ENCODE data around the gene PHACTR1. TPM values are rescaled to one million over a fixed set of nuclear protein-coding genes. Genes with fewer than 3 reads are reported as not detected.

The PHACTR1 gene
- total RNA-seq, 6 experiments from 2014 or later = 0.20 to 3.5 (median 0.93) TPM

DNA sequence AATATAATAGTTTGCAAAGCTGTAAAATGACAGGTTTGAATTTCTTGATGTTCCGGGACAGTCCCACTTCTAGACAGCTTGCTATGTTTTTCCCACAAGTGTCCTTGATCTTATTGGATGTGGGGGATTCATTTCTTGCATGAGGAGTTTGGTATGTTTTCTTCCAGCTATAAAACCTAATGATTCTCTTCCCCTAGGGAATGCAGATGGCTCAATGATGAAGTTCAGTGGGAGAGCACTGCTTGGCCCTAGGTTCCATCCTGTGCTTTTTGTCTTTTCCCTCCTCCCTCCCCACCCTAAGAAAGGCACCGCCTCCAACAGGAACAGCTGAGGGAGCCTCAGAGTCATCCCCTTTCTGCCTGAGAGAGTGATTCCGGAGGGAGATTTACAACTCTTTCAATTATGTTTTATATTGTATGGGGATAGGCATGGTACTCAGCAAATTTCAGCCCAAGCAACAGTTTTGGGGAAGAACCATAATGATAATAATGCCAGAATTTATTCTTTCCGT is 149.2 kb downstream of the PHACTR1 start:
- Histone ChIP-seq H3K4me1 (no peaks in the 10 kb centered on the region), H3K36me3 (no peaks in the 10 kb centered on the region), H3K27me3 (no peaks in the 10 kb centered on the region), H3K27ac (no peak overlapping the region), H3K9me3 (no peaks in the 10 kb centered on the region), H3K4me3 (no peak overlapping the region)
- intact Hi-C loops (cut with DNase I) = no loop called here
- ATAC-seq (no peak), DNase-seq (no peak)
- TF ChIP-seq, protein P1, sequence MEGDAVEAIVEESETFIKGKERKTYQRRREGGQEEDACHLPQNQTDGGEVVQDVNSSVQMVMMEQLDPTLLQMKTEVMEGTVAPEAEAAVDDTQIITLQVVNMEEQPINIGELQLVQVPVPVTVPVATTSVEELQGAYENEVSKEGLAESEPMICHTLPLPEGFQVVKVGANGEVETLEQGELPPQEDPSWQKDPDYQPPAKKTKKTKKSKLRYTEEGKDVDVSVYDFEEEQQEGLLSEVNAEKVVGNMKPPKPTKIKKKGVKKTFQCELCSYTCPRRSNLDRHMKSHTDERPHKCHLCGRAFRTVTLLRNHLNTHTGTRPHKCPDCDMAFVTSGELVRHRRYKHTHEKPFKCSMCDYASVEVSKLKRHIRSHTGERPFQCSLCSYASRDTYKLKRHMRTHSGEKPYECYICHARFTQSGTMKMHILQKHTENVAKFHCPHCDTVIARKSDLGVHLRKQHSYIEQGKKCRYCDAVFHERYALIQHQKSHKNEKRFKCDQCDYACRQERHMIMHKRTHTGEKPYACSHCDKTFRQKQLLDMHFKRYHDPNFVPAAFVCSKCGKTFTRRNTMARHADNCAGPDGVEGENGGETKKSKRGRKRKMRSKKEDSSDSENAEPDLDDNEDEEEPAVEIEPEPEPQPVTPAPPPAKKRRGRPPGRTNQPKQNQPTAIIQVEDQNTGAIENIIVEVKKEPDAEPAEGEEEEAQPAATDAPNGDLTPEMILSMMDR (IDR thresholded peaks at IDR 0.05) = no peak
- no peak for TF ChIP-seq POLR2A (IDR thresholded peaks at IDR 0.05)
- 36% methylated on average over 4 of the region's 4 CpGs for WGBS (ENCODE audit: insufficient coverage, low coverage, low lambda C conversion rate, missing lambda C conversion rate)

DNA sequence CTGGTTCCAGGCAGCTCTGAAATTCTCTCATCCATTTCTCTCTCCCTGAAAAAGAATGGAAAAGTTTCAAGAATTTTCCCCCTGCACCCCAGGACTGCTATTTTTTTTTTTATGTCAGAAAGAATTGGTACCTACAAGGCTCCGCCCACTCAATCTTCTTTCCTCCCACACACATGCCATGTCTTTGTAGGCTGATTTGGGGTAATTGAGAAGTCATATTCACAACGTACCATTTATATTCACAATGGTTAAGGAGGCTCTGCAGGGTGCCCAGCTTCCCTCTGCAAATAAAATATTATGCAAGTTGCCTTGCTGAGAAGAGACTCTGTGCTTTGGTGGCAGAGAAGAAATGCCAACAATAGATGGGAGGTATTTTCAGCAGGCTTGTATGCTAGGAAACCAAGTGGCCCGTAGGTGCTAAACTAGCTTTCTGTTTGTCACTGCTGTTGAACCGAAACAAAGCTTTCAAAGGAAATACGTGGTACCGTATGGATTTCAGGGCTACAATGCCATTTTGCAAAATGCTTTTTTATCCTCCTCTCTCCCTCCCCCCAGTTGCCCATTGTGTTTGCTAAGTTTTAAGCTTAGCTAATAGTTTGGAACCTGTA is 150.0 kb downstream of the PHACTR1 start:
- no peak for ATAC-seq
- WGBS (ENCODE audit: insufficient coverage, low coverage, low lambda C conversion rate, missing lambda C conversion rate) = 26% methylated on average over 3 of the region's 6 CpGs
- DNase-seq = no peak
- intact Hi-C loops (cut with DNase I) = no loop called here
- no peak for TF ChIP-seq POLR2A (IDR thresholded peaks at IDR 0.05)
- TF ChIP-seq, protein P1 (IDR thresholded peaks at IDR 0.05) = no peak
- Histone ChIP-seq H3K9me3 (no peaks in the 10 kb centered on the region), H3K27me3 (no peaks in the 10 kb centered on the region), H3K4me1 (no peaks in the 10 kb centered on the region), H3K36me3 (no peaks in the 10 kb centered on the region), H3K4me3 (no peak overlapping the region), H3K27ac (no peak overlapping the region)

DNA sequence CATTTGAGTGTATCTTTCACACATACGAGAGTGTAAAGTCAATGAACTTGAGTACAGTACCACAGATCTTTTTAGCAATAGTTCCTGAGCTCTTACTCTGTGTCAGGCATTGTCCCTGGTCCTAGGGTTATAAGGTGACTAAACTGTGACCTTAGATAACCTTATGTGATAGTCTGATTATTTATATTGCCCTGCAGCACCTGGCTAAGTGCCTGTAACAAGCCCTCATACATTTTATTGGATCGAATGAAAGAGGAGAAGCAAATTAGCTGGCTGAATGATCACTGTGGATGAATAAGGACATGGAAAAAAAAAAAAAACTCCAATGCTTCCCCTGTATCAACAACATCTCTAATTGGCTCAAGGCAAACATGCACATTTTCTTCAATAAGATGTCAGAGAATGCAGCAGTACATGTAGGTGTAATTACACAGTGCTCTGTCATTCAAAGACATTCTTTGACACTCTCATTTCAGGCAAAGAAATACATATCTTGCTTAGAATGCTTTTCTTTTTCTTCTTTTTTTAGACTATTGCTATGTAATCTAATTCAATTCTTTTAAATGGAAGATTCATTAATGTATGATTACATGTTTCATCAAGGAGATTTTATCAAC is 153.4 kb downstream of the PHACTR1 start:
- intact Hi-C loops (cut with DNase I) = no loop called here
- H3K9me3 ChIP-seq = no peaks in the 10 kb centered on the region
- TF ChIP-seq POLR2A (IDR thresholded peaks at IDR 0.05) = no peak
- TF ChIP-seq, protein P1 (IDR thresholded peaks at IDR 0.05) = no peak
- WGBS (ENCODE audit: insufficient coverage, low coverage, low lambda C conversion rate, missing lambda C conversion rate) = 25% methylated on average over 2 of the region's 2 CpGs
- H3K4me3 ChIP-seq = no peak overlapping the region
- no peaks in the 10 kb centered on the region for H3K4me1 ChIP-seq
- DNase-seq (no peak), ATAC-seq (no peak)
- H3K36me3 ChIP-seq = no peaks in the 10 kb centered on the region
- no peak overlapping the region for H3K27ac ChIP-seq
- no peaks in the 10 kb centered on the region for H3K27me3 ChIP-seq

DNA sequence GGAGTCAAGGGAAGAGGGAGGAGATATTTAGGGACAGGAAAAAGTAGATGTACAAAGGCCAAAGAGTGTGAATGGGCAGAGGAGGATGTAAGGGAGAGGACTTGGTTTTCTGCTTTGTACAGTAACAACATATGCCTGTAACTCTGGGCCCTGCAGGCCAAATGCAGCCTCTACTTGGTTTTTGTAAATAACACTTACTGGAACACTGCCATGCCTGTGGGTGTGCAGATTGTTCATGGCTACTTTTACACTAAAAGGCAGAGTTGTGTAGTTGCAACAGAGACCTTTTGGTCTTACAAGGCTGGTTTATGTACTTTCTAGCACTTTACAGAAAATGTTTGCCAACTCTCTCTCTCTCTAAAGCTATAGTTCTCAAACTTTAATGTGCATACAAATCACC is 157.1 kb downstream of the PHACTR1 start:
- H3K27me3 ChIP-seq = no peaks in the 10 kb centered on the region
- DNase-seq (no peak), ATAC-seq (no peak)
- TF ChIP-seq, protein P1 (IDR thresholded peaks at IDR 0.05) = no peak
- TF ChIP-seq POLR2A (IDR thresholded peaks at IDR 0.05) = no peak
- H3K4me1 ChIP-seq = no peaks in the 10 kb centered on the region
- H3K27ac ChIP-seq = no peak overlapping the region
- H3K4me3 ChIP-seq = no peak overlapping the region
- intact Hi-C loops (cut with DNase I) = no loop called here
- H3K36me3 ChIP-seq = no peaks in the 10 kb centered on the region
- no peaks in the 10 kb centered on the region for H3K9me3 ChIP-seq
